Measurements from ENCODE around the gene SLC15A2.

Gene SLC15A2

DNA sequence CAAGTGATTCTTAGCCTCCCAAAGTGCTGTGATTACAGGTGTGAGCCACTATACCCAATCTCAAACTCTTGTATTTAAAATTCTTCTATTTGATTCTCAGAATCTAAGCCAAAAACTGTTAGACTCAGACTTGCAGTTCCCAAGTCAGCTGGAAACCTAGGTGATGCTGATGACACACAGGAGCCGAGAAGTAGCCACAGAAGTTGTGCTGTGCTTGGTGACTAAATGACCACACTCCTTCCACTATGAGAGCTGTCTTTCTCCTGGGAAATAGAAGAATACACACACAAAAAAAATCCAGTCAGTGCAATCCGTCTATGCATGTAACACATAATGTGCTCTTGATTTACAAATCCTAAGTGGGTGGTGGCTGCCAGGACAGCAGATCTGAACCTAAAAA, 93.9 kb downstream of the SLC15A2 start:
- DNase-seq, result no peak

DNA sequence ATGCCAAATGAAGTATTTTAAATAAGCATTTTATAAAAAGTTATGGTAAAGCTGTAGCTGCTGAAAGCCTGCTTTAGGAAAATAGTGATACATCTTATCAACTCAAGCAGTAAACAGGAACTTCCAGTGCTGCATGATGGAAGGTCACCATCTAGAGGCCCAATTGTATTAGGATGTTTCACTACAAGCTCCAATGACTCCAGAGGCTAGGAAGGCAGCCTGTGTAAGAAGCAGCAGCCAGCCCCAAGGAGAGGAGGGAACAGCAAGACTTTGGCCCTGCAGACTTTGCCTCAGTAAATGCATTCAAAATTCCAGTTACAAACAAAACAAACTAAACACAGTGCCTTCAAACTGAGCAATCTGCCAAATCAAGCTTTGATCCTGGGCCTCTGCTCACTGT, 95.7 kb downstream of the SLC15A2 start:
- no peak for DNase-seq

GRCh38 chr3:121992601-121993560, 98.7 kb downstream of the SLC15A2 start:
- no peak for DNase-seq

Data from activated CD4-positive, alpha-beta T cell treated with anti-CD3 and anti-CD28 coated beads for 4 hours (primary cell).